PC-9 (cell line): ENCODE results near the gene MYLK.

Experiments used
- EZH2 ChIP-seq: fragments of 200-600 bp; sonication (generic); IDR thresholded peaks from 2 replicates; pipeline ENCODE4 v1.8.0; 2017; ENCODE audit warnings: antibody characterized with exemption, low read depth
- TF ChIP-seq, protein P1 (sequence below): fragments of 200-600 bp; sonication (generic); conservative IDR thresholded peaks from 2 replicates; pipeline ENCODE4 v1.6.1; 2017; ENCODE audit warnings: mixed run types, antibody characterized with exemption, mild to moderate bottlenecking, moderate library complexity

DNA sequence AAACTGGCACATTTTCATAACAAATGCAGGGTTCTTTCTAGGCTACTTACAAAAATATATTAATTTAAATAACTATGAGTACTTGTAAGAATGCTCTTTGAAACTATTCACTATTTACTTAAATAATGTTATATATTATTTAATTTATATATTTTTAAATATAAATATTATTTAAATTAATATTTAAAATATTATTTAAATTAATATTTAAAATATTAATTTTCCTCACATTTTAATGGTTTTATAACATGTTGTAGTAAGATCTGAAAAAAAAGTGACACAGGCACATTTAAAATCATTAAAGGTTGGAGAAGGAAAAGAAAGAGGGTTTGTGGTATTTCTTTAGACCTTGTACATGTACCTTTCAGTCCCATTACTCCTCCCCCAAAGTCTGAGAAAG, 42.3 kb upstream of the MYLK start:
- no peak for TF ChIP-seq EZH2
- TF ChIP-seq, protein P1, sequence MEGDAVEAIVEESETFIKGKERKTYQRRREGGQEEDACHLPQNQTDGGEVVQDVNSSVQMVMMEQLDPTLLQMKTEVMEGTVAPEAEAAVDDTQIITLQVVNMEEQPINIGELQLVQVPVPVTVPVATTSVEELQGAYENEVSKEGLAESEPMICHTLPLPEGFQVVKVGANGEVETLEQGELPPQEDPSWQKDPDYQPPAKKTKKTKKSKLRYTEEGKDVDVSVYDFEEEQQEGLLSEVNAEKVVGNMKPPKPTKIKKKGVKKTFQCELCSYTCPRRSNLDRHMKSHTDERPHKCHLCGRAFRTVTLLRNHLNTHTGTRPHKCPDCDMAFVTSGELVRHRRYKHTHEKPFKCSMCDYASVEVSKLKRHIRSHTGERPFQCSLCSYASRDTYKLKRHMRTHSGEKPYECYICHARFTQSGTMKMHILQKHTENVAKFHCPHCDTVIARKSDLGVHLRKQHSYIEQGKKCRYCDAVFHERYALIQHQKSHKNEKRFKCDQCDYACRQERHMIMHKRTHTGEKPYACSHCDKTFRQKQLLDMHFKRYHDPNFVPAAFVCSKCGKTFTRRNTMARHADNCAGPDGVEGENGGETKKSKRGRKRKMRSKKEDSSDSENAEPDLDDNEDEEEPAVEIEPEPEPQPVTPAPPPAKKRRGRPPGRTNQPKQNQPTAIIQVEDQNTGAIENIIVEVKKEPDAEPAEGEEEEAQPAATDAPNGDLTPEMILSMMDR, result no peak
